B cell (primary cell): ENCODE results near the gene MAP4K2.

Source experiments
- EZH2 ChIP-seq: IDR thresholded peaks from 2 replicates; pipeline ENCODE4 v1.6.1; 2012; ENCODE audit warnings: borderline replicate concordance, low read depth, mild to moderate bottlenecking, moderate library complexity, low read length; ENCODE audit not compliant: insufficient read depth, poor library complexity, severe bottlenecking
- TF ChIP-seq, protein P1 (sequence below): fragments of 200-600 bp; IDR thresholded peaks from one replicate; pipeline ENCODE4 v1.8.0; 2022; ENCODE audit warnings: antibody characterized with exemption, mild to moderate bottlenecking

DNA sequence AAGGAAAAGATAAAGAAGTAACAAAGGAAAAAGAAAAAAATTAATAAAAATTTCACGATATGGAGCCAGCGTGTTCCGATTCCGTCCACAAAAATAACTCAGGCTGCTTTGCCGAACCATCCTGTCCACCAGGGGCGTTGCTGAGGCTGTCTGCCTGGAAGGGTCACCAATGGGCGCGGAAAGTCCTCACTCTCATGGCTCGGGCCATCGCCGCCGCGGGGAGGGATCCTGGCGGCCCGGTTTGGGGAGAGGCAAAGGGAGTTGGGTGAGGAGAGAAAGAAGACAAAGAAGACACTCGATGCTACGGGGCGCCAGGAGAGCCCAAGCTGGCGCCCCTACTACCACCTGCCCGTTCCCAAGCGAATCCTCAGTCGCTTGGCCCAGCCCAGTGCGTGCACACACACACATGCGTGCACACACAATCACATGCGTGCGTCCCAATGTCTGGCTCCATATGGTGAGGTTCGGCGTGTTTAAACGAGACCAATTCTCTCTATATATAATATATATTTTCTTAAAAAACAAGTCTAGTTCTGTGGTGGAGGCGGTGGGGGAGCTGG, 37.6 kb downstream of the MAP4K2 start:
- TF ChIP-seq, protein P1, sequence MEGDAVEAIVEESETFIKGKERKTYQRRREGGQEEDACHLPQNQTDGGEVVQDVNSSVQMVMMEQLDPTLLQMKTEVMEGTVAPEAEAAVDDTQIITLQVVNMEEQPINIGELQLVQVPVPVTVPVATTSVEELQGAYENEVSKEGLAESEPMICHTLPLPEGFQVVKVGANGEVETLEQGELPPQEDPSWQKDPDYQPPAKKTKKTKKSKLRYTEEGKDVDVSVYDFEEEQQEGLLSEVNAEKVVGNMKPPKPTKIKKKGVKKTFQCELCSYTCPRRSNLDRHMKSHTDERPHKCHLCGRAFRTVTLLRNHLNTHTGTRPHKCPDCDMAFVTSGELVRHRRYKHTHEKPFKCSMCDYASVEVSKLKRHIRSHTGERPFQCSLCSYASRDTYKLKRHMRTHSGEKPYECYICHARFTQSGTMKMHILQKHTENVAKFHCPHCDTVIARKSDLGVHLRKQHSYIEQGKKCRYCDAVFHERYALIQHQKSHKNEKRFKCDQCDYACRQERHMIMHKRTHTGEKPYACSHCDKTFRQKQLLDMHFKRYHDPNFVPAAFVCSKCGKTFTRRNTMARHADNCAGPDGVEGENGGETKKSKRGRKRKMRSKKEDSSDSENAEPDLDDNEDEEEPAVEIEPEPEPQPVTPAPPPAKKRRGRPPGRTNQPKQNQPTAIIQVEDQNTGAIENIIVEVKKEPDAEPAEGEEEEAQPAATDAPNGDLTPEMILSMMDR = no peak
- TF ChIP-seq EZH2 = no peak
